Fibroblast of lung (primary cell): ENCODE results near the gene PRKAR1B. TPM values are rescaled to one million over a fixed set of nuclear protein-coding genes. Genes with fewer than 3 reads are reported as not detected.
"Not testable (repeated sequence)": the region's sequence is repeated elsewhere in the genome, so short reads cannot be mapped to it uniquely, and the experiment has no call there.

Experiments used
- DNase-seq, 2 donors: peaks; one replicate each; pipeline versions ENCODE4 v3.0.0 to v3.0.0-alpha.2; 2010; ENCODE audit warnings: low read depth in 2 of 2
- H2AFZ ChIP-seq: 2 replicates; pipeline ENCODE4 v1.5.1; 2012; ENCODE audit warnings: low read length, control low read depth, inconsistent platforms
- H3K27ac ChIP-seq: 2 replicates; pipeline ENCODE4 v1.5.1; 2011; ENCODE audit warnings: low read length, control low read depth; ENCODE audit not compliant: insufficient read depth
- H3K27me3 ChIP-seq: 2 replicates; pipeline ENCODE4 v1.5.1; 2011; ENCODE audit warnings: mild to moderate bottlenecking, low read length; ENCODE audit not compliant: control insufficient read depth, insufficient read depth
- H3K36me3 ChIP-seq: 2 replicates; pipeline ENCODE4 v1.5.1; 2011; ENCODE audit warnings: low read length; ENCODE audit not compliant: control insufficient read depth, insufficient read depth
- H3K4me1 ChIP-seq: 2 replicates; pipeline ENCODE4 v1.5.1; 2011; ENCODE audit warnings: low read length; ENCODE audit not compliant: control insufficient read depth, insufficient read depth; ENCODE audit errors: extremely low read depth
- H3K4me2 ChIP-seq: 2 replicates; pipeline ENCODE4 v1.5.1; 2011; ENCODE audit warnings: low read length, control low read depth; ENCODE audit not compliant: insufficient read depth; ENCODE audit errors: extremely low read depth
- H3K4me3 ChIP-seq, 4 experiments: fragments of 200-600 bp in 1 of 4; sonication (generic) in 1 of 4; replicated peaks in 1 of 4; 2 replicates each; pipeline ENCODE4 v1.5.1; 2011 to 2016; ENCODE audit warnings: low read length in 4 of 4, low read depth in 3 of 4, mild to moderate bottlenecking in 3 of 4, control low read depth in 2 of 4, inconsistent platforms in 1 of 4, mixed read lengths in 1 of 4; ENCODE audit not compliant: insufficient read depth in 1 of 4; ENCODE audit errors: control extremely low read depth in 1 of 4
- H3K79me2 ChIP-seq: 2 replicates; pipeline ENCODE4 v1.5.1; 2012; ENCODE audit warnings: mild to moderate bottlenecking, low read length, inconsistent platforms; ENCODE audit not compliant: control insufficient read depth, insufficient read depth
- H3K9ac ChIP-seq: 2 replicates; pipeline ENCODE4 v1.5.1; 2011; ENCODE audit warnings: mild to moderate bottlenecking, low read length, control low read depth; ENCODE audit not compliant: insufficient read depth
- H3K9me3 ChIP-seq: 2 replicates; pipeline ENCODE4 v1.5.1; 2012; ENCODE audit warnings: low read depth, low read length; ENCODE audit not compliant: control insufficient read depth, insufficient read depth
- H4K20me1 ChIP-seq: 2 replicates; pipeline ENCODE4 v1.5.1; 2011; ENCODE audit warnings: low read length; ENCODE audit not compliant: control insufficient read depth, insufficient read depth; ENCODE audit errors: extremely low read depth
- EZH2 ChIP-seq: IDR thresholded peaks from 2 replicates; pipeline ENCODE4 v1.5.1; 2012; ENCODE audit warnings: low read length, control low read depth, mild to moderate bottlenecking; ENCODE audit errors: missing control alignments
- polyA plus RNA-seq, 2 donors: library from polyadenylated mRNA; depleted of rRNA in 1 of 2; stranded (reverse) in 1 of 2; unstranded in 1 of 2; fragments of >200 nt; gene quantifications; 2 replicates each; pipeline ENCODE4 v1.2.1, GENCODE V29; 2011 to 2012; ENCODE audit warnings: missing spikeins in 1 of 2
- total RNA-seq: library from RNA; depleted of rRNA; stranded (reverse); fragments of >200 nt; gene quantifications from 2 replicates; pipeline ENCODE4 v1.2.1, GENCODE V29; 2014
- TF ChIP-seq, protein P1 (sequence below), 2 donors: IDR thresholded peaks in 1 of 2; conservative IDR thresholded peaks in 1 of 2; 1 replicate in 1 of 2; 2 replicates in 1 of 2; pipeline ENCODE4 v1.5.1; 2011 to 2012; ENCODE audit warnings: low read length in 2 of 2, control low read depth in 1 of 2, inconsistent platforms in 1 of 2, low read depth in 1 of 2, mild to moderate bottlenecking in 1 of 2

Gene PRKAR1B
- total and polyA plus RNA-seq, 2 donors (not counting 1 experiment from before 2014, with no cell fraction given) = 12.7 to 14.5 TPM

DNA sequence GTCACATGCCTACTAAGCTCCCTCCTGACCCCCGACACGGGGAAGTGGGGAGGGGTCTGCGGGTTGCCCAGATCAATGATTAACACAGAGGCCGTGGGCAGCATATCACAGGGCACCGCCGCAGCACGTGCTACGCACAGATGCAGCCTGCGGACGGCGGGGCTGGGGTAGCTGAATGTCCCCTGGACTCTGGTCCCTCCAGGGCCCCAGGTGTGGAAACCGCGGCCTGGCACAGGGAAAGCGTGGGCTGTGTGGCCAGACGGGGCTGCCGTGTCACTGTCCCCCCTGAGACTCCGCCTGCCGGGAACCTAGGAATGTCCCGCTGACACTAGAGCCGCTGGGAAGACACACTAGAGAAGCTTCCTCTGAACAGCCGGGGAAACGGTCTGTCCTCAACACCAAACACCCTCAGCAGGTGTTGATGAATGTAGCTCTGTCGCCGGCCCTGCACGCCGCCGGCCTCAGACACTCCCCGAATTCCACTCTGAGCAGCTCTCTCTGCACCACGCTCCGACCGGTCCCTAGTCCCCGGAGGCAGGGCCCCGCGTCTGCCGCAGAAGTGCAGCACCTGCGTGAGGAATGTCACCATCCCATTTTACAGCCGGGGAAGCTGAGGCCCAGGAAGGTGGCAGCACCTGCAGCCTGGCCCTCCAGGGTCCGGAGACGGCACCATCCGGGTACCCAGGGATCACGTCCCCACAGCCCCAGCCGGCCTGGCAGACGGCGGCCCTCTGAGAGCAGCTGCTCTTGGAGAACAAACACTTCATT is 174.0 kb downstream of the PRKAR1B start:
- Histone ChIP-seq H3K79me2 (no peaks in the 10 kb centered on the region), H3K9ac (no peak overlapping the region), H4K20me1 (no peaks in the 10 kb centered on the region), H3K27ac (no peak overlapping the region), H2AFZ (no peak overlapping the region), H3K4me2 (no peak overlapping the region), H3K4me1 (no peaks in the 10 kb centered on the region), H3K27me3 (no peaks in the 10 kb centered on the region), H3K4me3 (no peak overlapping the region), H3K36me3 (no peaks in the 10 kb centered on the region), H3K9me3 (no peaks in the 10 kb centered on the region)
- TF ChIP-seq EZH2 = no peak
- TF ChIP-seq, protein P1, sequence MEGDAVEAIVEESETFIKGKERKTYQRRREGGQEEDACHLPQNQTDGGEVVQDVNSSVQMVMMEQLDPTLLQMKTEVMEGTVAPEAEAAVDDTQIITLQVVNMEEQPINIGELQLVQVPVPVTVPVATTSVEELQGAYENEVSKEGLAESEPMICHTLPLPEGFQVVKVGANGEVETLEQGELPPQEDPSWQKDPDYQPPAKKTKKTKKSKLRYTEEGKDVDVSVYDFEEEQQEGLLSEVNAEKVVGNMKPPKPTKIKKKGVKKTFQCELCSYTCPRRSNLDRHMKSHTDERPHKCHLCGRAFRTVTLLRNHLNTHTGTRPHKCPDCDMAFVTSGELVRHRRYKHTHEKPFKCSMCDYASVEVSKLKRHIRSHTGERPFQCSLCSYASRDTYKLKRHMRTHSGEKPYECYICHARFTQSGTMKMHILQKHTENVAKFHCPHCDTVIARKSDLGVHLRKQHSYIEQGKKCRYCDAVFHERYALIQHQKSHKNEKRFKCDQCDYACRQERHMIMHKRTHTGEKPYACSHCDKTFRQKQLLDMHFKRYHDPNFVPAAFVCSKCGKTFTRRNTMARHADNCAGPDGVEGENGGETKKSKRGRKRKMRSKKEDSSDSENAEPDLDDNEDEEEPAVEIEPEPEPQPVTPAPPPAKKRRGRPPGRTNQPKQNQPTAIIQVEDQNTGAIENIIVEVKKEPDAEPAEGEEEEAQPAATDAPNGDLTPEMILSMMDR (conservative IDR thresholded peaks at IDR 0.05 in 1 of 2, IDR thresholded peaks at IDR 0.05 in 1 of 2; ENCODE audit: low read depth in 1 of 2, low read length in 2 of 2) = no peak
- DNase-seq = no peak

DNA sequence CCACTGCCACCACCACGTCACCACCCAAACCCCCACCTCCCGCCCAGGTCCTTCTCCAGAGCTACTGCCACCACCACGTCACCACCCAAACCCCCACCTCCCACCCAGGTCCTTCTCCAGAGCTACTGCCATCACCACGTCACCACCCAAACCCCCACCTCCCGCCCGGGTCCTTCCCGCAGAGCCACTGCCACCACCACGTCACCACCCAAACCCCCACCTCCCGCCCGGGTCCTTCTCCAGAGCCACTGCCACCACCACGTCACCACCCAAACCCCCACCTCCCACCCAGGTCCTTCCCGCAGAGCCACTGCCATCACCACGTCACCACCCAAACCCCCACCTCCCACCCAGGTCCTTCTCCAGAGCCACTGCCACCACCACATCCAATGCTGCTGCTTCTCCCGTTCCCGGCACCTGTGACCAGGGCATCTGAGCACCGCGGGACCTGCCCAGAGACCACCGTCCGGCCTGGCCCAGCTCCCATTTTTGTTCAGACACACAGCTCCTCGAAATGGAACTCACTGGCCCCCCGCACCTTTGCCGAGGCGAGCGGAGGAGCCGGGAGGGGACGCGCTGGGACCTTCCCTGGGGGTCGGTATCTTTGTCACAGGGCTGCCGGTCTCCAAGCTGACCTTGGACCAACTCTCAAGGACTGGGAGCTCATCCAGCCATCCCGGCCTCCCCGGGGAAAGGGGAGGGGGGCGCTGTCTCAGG is 174.8 kb downstream of the PRKAR1B start:
- not testable (repeated sequence) for H3K9me3 ChIP-seq, H4K20me1 ChIP-seq

DNA sequence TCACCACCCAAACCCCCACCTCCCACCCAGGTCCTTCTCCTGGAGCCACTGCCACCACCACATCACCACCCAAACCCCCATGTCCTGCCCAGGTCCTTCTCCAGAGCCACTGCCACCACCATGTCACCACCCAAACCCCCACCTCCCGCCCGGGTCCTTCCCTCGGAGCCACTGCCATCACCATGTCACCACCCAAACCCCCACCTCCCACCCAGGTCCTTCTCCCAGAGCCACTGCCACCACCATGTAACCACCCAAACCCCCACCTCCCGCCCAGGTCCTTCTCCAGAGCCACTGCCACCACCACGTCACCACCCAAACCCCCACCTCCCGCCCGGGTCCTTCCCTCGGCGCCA is 175.5 kb downstream of the PRKAR1B start:
- H3K36me3 ChIP-seq, H3K4me1 ChIP-seq, H3K27me3 ChIP-seq, H3K4me3 ChIP-seq, H4K20me1 ChIP-seq, H3K27ac ChIP-seq, H2AFZ ChIP-seq, H3K79me2 ChIP-seq, H3K4me2 ChIP-seq, H3K9ac ChIP-seq, H3K9me3 ChIP-seq, DNase-seq: not testable (repeated sequence)

More for the DNA sequence above, 174.8 kb downstream of the PRKAR1B start:
- not testable (repeated sequence) for DNase-seq, H3K79me2 ChIP-seq, H3K4me3 ChIP-seq, H3K27ac ChIP-seq, H3K36me3 ChIP-seq, H3K9ac ChIP-seq, H3K27me3 ChIP-seq, H3K4me2 ChIP-seq, H3K4me1 ChIP-seq, H2AFZ ChIP-seq
